H1 (cell line): ENCODE measurements around the gene FRA10AC1.

ENCODE experiments used
- ASH2L ChIP-seq: fragments of 200-600, 300-600 bp; sonication (generic); IDR thresholded peaks from one replicate; pipeline ENCODE4 v1.7.1; 2017; ENCODE audit warnings: low read length
- ATF2 ChIP-seq: IDR thresholded peaks from 2 replicates; pipeline ENCODE4 v1.6.1; 2012; ENCODE audit warnings: low read length, inconsistent platforms
- CREB1 ChIP-seq: IDR thresholded peaks from 2 replicates; pipeline ENCODE4 v1.6.1; 2012; ENCODE audit warnings: inconsistent platforms
- CTCF ChIP-seq, 3 experiments: IDR thresholded peaks; 1 replicate in 2 of 3; 2 replicates in 1 of 3; pipeline versions ENCODE4 v1.5.1 to v1.6.1; 2011; ENCODE audit warnings: low read length in 3 of 3, mild to moderate bottlenecking in 3 of 3, inconsistent platforms in 2 of 3, low read depth in 1 of 3, moderate library complexity in 1 of 3; ENCODE audit not compliant: insufficient read depth in 1 of 3; ENCODE audit errors: control extremely low read depth in 1 of 3
- EP300 ChIP-seq, 2 experiments: IDR thresholded peaks; 1 replicate in 1 of 2; 2 replicates in 1 of 2; pipeline ENCODE4 v1.6.1; 2011 to 2012; ENCODE audit warnings: low read depth in 2 of 2, low read length in 2 of 2, mild to moderate bottlenecking in 2 of 2, borderline replicate concordance in 1 of 2, inconsistent platforms in 1 of 2, moderate library complexity in 1 of 2
- JUN ChIP-seq: IDR thresholded peaks from 2 replicates; pipeline ENCODE4 v1.6.1; 2011; ENCODE audit warnings: low read depth, mild to moderate bottlenecking, improper control_type of control experiment, low read length
- KDM5A ChIP-seq: fragments of 200-600 bp; IDR thresholded peaks from 2 replicates; pipeline ENCODE4 v1.7.1; 2012; ENCODE audit warnings: mild to moderate bottlenecking, low read length, inconsistent platforms, mixed read lengths
- POLR2AphosphoS5 ChIP-seq: IDR thresholded peaks from 2 replicates; pipeline ENCODE4 v1.6.1; 2011; ENCODE audit warnings: low read depth, low read length
- TAF1 ChIP-seq: IDR thresholded peaks from 2 replicates; pipeline ENCODE4 v1.6.1; 2011; ENCODE audit warnings: mild to moderate bottlenecking, low read depth, low read length

GRCh38 chr10:93652857-93653256 lies 49.5 kb downstream of the FRA10AC1 start:
- TF ChIP-seq KDM5A (no peak), CREB1 (no peak), ASH2L (no peak), ATF2 (no peak), EP300 (IDR thresholded peaks at IDR 0.05; ENCODE audit: borderline replicate concordance in 1 of 2, low read depth in 2 of 2, low read length in 2 of 2) (no peak), POLR2AphosphoS5 (no peak), CTCF (IDR thresholded peaks at IDR 0.05; ENCODE audit: control extremely low read depth in 1 of 3, insufficient read depth in 1 of 3, low read depth in 1 of 3, low read length in 3 of 3) (no peak), TAF1 (no peak), JUN (no peak)
